HCT116 (cell line): ENCODE measurements around the gene ARPC4. TPM values are rescaled to one million over a fixed set of nuclear protein-coding genes. Genes with fewer than 3 reads are reported as not detected.

ENCODE experiments used
- ATAC-seq: fragments of 200-7000 bp; cut with Tn5 transposase; 2 replicates; pipeline ENCODE4 v1.9.1; 2020; ENCODE audit warnings: mild to moderate bottlenecking, moderate library complexity
- BruUV-seq: library from RNA; stranded (reverse); fragments of 400-500 nt; replicated peaks from 2 replicates; lab custom pipeline; 2021; lab: Mats Ljungman, UMichigan
- CTCF ChIA-PET: fragments of 300-600 bp; sonication (Branson Sonifier 250); formaldehyde crosslinking; loops from one replicate; lab custom pipeline; 2021; ENCODE audit warnings: antibody characterized with exemption; lab: Charles Lee
- POLR2A ChIA-PET: fragments of 300-600, 350-600 bp; sonication (Branson Sonifier 250); formaldehyde crosslinking; loops from one replicate; lab custom pipeline; 2021; ENCODE audit warnings: antibody characterized with exemption; lab: Charles Lee
- RAD21 ChIA-PET, 2 experiments: fragments of 300-600 bp; sonication (Branson Sonifier 250); formaldehyde crosslinking; loops; one replicate each; lab custom pipeline; 2023; ENCODE audit warnings: low total read pairs in 2 of 2; ENCODE audit not compliant: uncharacterized antibody in 2 of 2, unreplicated experiment in 2 of 2, low non-redundant PET in 1 of 2; lab: Charles Lee
- DNase-seq: peaks from one replicate; pipeline ENCODE4 v3.0.0-alpha.2; 2010; ENCODE audit warnings: low read depth, low spot score
- H2AFZ ChIP-seq: fragments of 200-600 bp; shearing (Covaris generic), sonication (generic); 2 replicates; pipeline ENCODE4 v1.6.1; 2017; ENCODE audit warnings: low read depth, mixed run types, mixed read lengths, antibody characterized with exemption, low read length; ENCODE audit not compliant: poor library complexity, severe bottlenecking
- H3K27ac ChIP-seq: 2 replicates; pipeline ENCODE4 v1.5.1; 2012; ENCODE audit warnings: low read depth, low read length
- H3K27me3 ChIP-seq: fragments of 200-600 bp; sonication (generic); 2 replicates; pipeline ENCODE4 v1.6.1; 2016; ENCODE audit warnings: mixed run types, low read length, mixed read lengths; ENCODE audit not compliant: insufficient read depth
- H3K36me3 ChIP-seq, 2 experiments: fragments of 200-500 bp in 1 of 2; fragments of 200-600 bp in 1 of 2; sonication (Bioruptor generic) in 1 of 2; sonication (generic) in 1 of 2; 2 replicates each; pipeline versions ENCODE4 v1.5.1 to v1.6.1; 2014 to 2016; ENCODE audit warnings: low read length in 2 of 2, inconsistent platforms in 1 of 2, mixed read lengths in 1 of 2, mixed run types in 1 of 2; ENCODE audit not compliant: insufficient read depth in 2 of 2, control insufficient read depth in 1 of 2
- H3K4me1 ChIP-seq, 2 experiments: fragments of 200-600 bp in 1 of 2; sonication (generic) in 1 of 2; 2 replicates each; pipeline versions ENCODE4 v1.5.1 to v1.6.1; 2012 to 2017; ENCODE audit warnings: low read length in 2 of 2, inconsistent platforms in 1 of 2, mild to moderate bottlenecking in 1 of 2, mixed read lengths in 1 of 2, mixed run types in 1 of 2, moderate library complexity in 1 of 2; ENCODE audit not compliant: insufficient read depth in 2 of 2, control insufficient read depth in 1 of 2
- H3K4me2 ChIP-seq: fragments of 200-600 bp; sonication (generic); 2 replicates; pipeline ENCODE4 v1.6.1; 2017; ENCODE audit warnings: mixed run types, low read length, mixed read lengths
- H3K4me3 ChIP-seq, 2 experiments: fragments of 200-600 bp in 1 of 2; sonication (generic) in 1 of 2; replicated peaks in 1 of 2; 2 replicates each; pipeline ENCODE4 v1.5.1; 2011 to 2016; ENCODE audit warnings: low read length in 2 of 2, control low read depth in 1 of 2, low read depth in 1 of 2, mild to moderate bottlenecking in 1 of 2, mixed read lengths in 1 of 2, mixed run types in 1 of 2
- H3K79me2 ChIP-seq: fragments of 200-600 bp; sonication (generic); 2 replicates; pipeline ENCODE4 v1.6.1; 2017; ENCODE audit warnings: mild to moderate bottlenecking, mixed run types, low read length, moderate library complexity, mixed read lengths; ENCODE audit not compliant: insufficient read depth
- H3K9ac ChIP-seq: fragments of 200-600 bp; sonication (generic); 2 replicates; pipeline ENCODE4 v1.6.1; 2016; ENCODE audit warnings: low read length, mixed read lengths
- H3K9me2 ChIP-seq: fragments of 200-600 bp; sonication (generic), shearing (Covaris generic); 2 replicates; pipeline ENCODE4 v1.6.1; 2017; ENCODE audit warnings: mixed run types, mild to moderate bottlenecking, moderate library complexity; ENCODE audit not compliant: insufficient read depth
- H3K9me3 ChIP-seq, 2 experiments: fragments of 200-500 bp in 1 of 2; fragments of 200-600 bp in 1 of 2; sonication (Bioruptor generic) in 1 of 2; sonication (generic) in 1 of 2; 2 replicates each; pipeline ENCODE4 v1.6.1; 2014 to 2017; ENCODE audit warnings: low read length in 2 of 2, mixed read lengths in 2 of 2, inconsistent platforms in 1 of 2, low read depth in 1 of 2, mild to moderate bottlenecking in 1 of 2, mixed run types in 1 of 2, moderate library complexity in 1 of 2; ENCODE audit not compliant: control insufficient read depth in 1 of 2, insufficient read depth in 1 of 2
- H4K20me1 ChIP-seq: fragments of 200-600 bp; sonication (generic), shearing (Covaris generic); 2 replicates; pipeline ENCODE4 v1.6.1; 2017; ENCODE audit warnings: mixed run types, mild to moderate bottlenecking, moderate library complexity; ENCODE audit not compliant: insufficient read depth
- CBX3 ChIP-seq: IDR thresholded peaks from 2 replicates; pipeline ENCODE4 v1.6.1; 2012; ENCODE audit warnings: low read depth
- CEBPB ChIP-seq: IDR thresholded peaks from 2 replicates; pipeline ENCODE4 v1.6.1; 2012; ENCODE audit warnings: low read depth
- ELF1 ChIP-seq: IDR thresholded peaks from 2 replicates; pipeline ENCODE4 v1.6.1; 2012; ENCODE audit warnings: low read depth, borderline replicate concordance
- FOSL1 ChIP-seq: IDR thresholded peaks from 2 replicates; pipeline ENCODE4 v1.6.1; 2012; ENCODE audit warnings: low read depth
- POLR2A ChIP-seq: IDR thresholded peaks from 2 replicates; pipeline ENCODE4 v1.7.0; 2011; ENCODE audit warnings: borderline replicate concordance; ENCODE audit not compliant: insufficient read depth, insufficient read length; ENCODE audit errors: extremely low read depth
- RAD21 ChIP-seq: IDR thresholded peaks from 2 replicates; pipeline ENCODE4 v1.6.1; 2012; ENCODE audit warnings: low read depth, mild to moderate bottlenecking
- YY1 ChIP-seq: IDR thresholded peaks from 2 replicates; pipeline ENCODE4 v1.6.1; 2011; ENCODE audit warnings: low read length, low read depth, moderate library complexity, mild to moderate bottlenecking; ENCODE audit not compliant: insufficient replicate concordance; ENCODE audit errors: extremely low read depth
- ZFX ChIP-seq: fragments of 450-650 bp; IDR thresholded peaks from 2 replicates; pipeline ENCODE4 v1.6.1; 2017
- intact Hi-C: fragments of 100-400 bp; cut with micrococcal nuclease; formaldehyde crosslinking; loops from 2 replicates; pipeline ENCODE4 v1.10.0; 2022
- total RNA-seq: library from RNA; stranded (reverse); gene quantifications from one replicate; pipeline ENCODE4 v1.2.1, GENCODE V29; 2021; ENCODE audit not compliant: unreplicated experiment
- TF ChIP-seq, protein P1 (sequence below): IDR thresholded peaks from 2 replicates; pipeline ENCODE4 v1.6.1; 2012
- TF ChIP-seq, protein P2 (sequence below), 3 experiments: fragments of 200-600 bp in 1 of 3; sonication (generic) in 1 of 3; IDR thresholded peaks in 2 of 3; conservative IDR thresholded peaks in 1 of 3; 2 replicates each; pipeline ENCODE4 v1.5.1; 2012 to 2017; ENCODE audit warnings: low read depth in 2 of 3, low read length in 2 of 3, antibody characterized with exemption in 1 of 3, borderline replicate concordance in 1 of 3, control low read depth in 1 of 3, mild to moderate bottlenecking in 1 of 3, mixed read lengths in 1 of 3, mixed run types in 1 of 3, moderate library complexity in 1 of 3; ENCODE audit not compliant: insufficient read depth in 1 of 3
- TF ChIP-seq, protein P3 (sequence below): IDR thresholded peaks from 2 replicates; pipeline ENCODE4 v1.6.1; 2012

Gene ARPC4
- total RNA-seq, 1 experiment from 2014 or later, result 110 TPM

DNA sequence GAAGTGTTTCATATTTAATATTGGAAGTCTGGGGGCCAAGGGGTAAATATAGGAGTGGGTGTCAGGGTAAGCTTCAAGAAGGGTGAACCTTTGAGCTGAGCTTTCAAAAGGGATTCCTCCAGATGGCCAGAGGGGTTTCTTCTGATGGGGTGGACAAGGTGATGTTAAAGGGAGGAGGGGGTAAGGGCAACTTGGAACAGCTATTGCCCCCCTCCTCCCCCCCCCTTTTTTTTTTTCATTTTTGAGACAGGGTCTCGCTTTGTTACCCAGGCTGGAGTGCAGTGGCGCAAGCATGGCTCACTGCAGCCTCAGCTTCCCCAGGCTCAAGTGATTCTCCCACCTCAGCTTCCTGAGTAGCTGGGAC, 15.1 kb downstream of the ARPC4 start:
- Histone ChIP-seq H3K79me2 (no peaks in the 10 kb centered on the region; the same call in 1 of the 2 replicates), H4K20me1 (no peaks in the 10 kb centered on the region), H3K9me3 (no peaks in the 10 kb centered on the region), H3K4me1 (peaks cover 11 to 33% of the 10 kb centered on the region in 2 experiments; a peak in 3 of 4 replicates), H3K27ac (peak overlapping the region; percentile 69), H3K36me3 (peaks cover 32 to 33% of the 10 kb centered on the region in 2 experiments; a peak in 3 of 4 replicates), H3K4me2 (no peak overlapping the region; the same call in 1 of the 2 replicates), H3K4me3 (no peak overlapping the region), H3K9ac (no peak overlapping the region), H3K9me2 (no peaks in the 10 kb centered on the region), H2AFZ (no peak overlapping the region), H3K27me3 (no peaks in the 10 kb centered on the region)
- CTCF ChIA-PET, result interaction anchor here (0.8 to 2.7 kb wide), 6 partner anchors 9 to 478 kb away, joined by 3 to 11 read pairs (median 4); partner anchors contain the start of genes ARPC4 and TADA3
- intact Hi-C loops, result loop anchor here (10.0 kb wide), 1 partner anchor 303 kb away; no protein-coding TSS in a partner anchor
- RAD21 ChIA-PET, result no interaction called here
- ATAC-seq, result no peak
- POLR2A ChIA-PET, result interaction anchor here (1.4 kb wide), 1 partner anchor 139 kb away, joined by 4 read pairs; no protein-coding TSS in a partner anchor
- no peak for DNase-seq
- TF ChIP-seq POLR2A (no peak), CEBPB (no peak), YY1 (no peak), CBX3 (no peak)
- TF ChIP-seq, protein P1, sequence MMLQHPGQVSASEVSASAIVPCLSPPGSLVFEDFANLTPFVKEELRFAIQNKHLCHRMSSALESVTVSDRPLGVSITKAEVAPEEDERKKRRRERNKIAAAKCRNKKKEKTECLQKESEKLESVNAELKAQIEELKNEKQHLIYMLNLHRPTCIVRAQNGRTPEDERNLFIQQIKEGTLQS, result no peak
- BruUV-seq, result no TSS peak

- peaks cover 29 to 31% of the 10 kb centered on the region in 2 experiments; a peak in 3 of 4 replicates for H3K36me3 ChIP-seq
- peak overlapping the region; percentile 69 for H3K27ac ChIP-seq
- TF ChIP-seq, protein P2, sequence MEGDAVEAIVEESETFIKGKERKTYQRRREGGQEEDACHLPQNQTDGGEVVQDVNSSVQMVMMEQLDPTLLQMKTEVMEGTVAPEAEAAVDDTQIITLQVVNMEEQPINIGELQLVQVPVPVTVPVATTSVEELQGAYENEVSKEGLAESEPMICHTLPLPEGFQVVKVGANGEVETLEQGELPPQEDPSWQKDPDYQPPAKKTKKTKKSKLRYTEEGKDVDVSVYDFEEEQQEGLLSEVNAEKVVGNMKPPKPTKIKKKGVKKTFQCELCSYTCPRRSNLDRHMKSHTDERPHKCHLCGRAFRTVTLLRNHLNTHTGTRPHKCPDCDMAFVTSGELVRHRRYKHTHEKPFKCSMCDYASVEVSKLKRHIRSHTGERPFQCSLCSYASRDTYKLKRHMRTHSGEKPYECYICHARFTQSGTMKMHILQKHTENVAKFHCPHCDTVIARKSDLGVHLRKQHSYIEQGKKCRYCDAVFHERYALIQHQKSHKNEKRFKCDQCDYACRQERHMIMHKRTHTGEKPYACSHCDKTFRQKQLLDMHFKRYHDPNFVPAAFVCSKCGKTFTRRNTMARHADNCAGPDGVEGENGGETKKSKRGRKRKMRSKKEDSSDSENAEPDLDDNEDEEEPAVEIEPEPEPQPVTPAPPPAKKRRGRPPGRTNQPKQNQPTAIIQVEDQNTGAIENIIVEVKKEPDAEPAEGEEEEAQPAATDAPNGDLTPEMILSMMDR (IDR thresholded peaks at IDR 0.05 in 2 of 3, conservative IDR thresholded peaks at IDR 0.05 in 1 of 3; ENCODE audit: borderline replicate concordance in 1 of 3, insufficient read depth in 1 of 3, low read depth in 2 of 3, low read length in 2 of 3), result peak; percentile 23 to 65 (median 65); a peak in 4 of 6 replicates
- TF ChIP-seq POLR2A (no peak), ELF1 (no peak), YY1 (no peak), FOSL1 (no peak), ZFX (no peak), RAD21 (no peak)
- TF ChIP-seq, protein P3, sequence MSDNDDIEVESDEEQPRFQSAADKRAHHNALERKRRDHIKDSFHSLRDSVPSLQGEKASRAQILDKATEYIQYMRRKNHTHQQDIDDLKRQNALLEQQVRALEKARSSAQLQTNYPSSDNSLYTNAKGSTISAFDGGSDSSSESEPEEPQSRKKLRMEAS, result no peak; the same call in 1 of the 2 replicates
- no peaks in the 10 kb centered on the region for H4K20me1 ChIP-seq
- DNase-seq (peak; percentile 45), ATAC-seq (peak; percentile 75)
- CTCF ChIA-PET, result interaction anchor here (0.8 to 2.7 kb wide), 8 partner anchors 9 to 478 kb away, joined by 3 to 11 read pairs (median 4); partner anchors contain the start of genes ARPC4, CRELD1 and TADA3
- H3K9me2 ChIP-seq, result no peaks in the 10 kb centered on the region
- no peak overlapping the region for H3K9ac ChIP-seq
- peaks cover 11 to 33% of the 10 kb centered on the region in 2 experiments; a peak in 3 of 4 replicates for H3K4me1 ChIP-seq
- POLR2A ChIA-PET, result interaction anchor here (1.4 kb wide), 1 partner anchor 138 kb away, joined by 4 read pairs; no protein-coding TSS in a partner anchor
- BruUV-seq, result no TSS peak
- H3K4me3 ChIP-seq, result no peak overlapping the region
- H3K4me2 ChIP-seq, result peak overlapping the region; percentile 73
- intact Hi-C loops, result loop anchor here (10.0 kb wide), 1 partner anchor 304 kb away; no protein-coding TSS in a partner anchor
- H3K79me2 ChIP-seq, result no peaks in the 10 kb centered on the region; the same call in 1 of the 2 replicates
- RAD21 ChIA-PET, result no interaction called here
- H3K9me3 ChIP-seq, result no peaks in the 10 kb centered on the region
- H3K27me3 ChIP-seq, result no peaks in the 10 kb centered on the region
- no peak overlapping the region for H2AFZ ChIP-seq
Observed at GRCh38 chr3:9808345-9809037, 15.6 kb downstream of the ARPC4 start.
